H1 (cell line): ENCODE results near the gene BRD1.

ENCODE experiments used
- CREB1 ChIP-seq: IDR thresholded peaks from 2 replicates; pipeline ENCODE4 v1.6.1; 2012; ENCODE audit warnings: inconsistent platforms
- POLR2AphosphoS5 ChIP-seq: IDR thresholded peaks from 2 replicates; pipeline ENCODE4 v1.6.1; 2011; ENCODE audit warnings: low read depth, low read length
- RAD21 ChIP-seq, 2 experiments: IDR thresholded peaks in 1 of 2; conservative IDR thresholded peaks in 1 of 2; 2 replicates each; pipeline ENCODE4 v1.6.1; 2011; ENCODE audit warnings: low read depth in 2 of 2, low read length in 2 of 2, improper control_type of control experiment in 1 of 2, inconsistent platforms in 1 of 2, mild to moderate bottlenecking in 1 of 2, moderate library complexity in 1 of 2
- SIN3A ChIP-seq, 2 experiments: IDR thresholded peaks in 1 of 2; conservative IDR thresholded peaks in 1 of 2; 2 replicates each; pipeline ENCODE4 v1.6.1; 2011 to 2012; ENCODE audit warnings: low read length in 2 of 2, improper control_type of control experiment in 1 of 2, low read depth in 1 of 2, mild to moderate bottlenecking in 1 of 2
- TF ChIP-seq, protein P1 (sequence below), 3 experiments: IDR thresholded peaks; 1 replicate in 2 of 3; 2 replicates in 1 of 3; pipeline versions ENCODE4 v1.5.1 to v1.6.1; 2011; ENCODE audit warnings: low read length in 3 of 3, mild to moderate bottlenecking in 3 of 3, inconsistent platforms in 2 of 3, low read depth in 1 of 3, moderate library complexity in 1 of 3; ENCODE audit not compliant: insufficient read depth in 1 of 3; ENCODE audit errors: control extremely low read depth in 1 of 3

DNA sequence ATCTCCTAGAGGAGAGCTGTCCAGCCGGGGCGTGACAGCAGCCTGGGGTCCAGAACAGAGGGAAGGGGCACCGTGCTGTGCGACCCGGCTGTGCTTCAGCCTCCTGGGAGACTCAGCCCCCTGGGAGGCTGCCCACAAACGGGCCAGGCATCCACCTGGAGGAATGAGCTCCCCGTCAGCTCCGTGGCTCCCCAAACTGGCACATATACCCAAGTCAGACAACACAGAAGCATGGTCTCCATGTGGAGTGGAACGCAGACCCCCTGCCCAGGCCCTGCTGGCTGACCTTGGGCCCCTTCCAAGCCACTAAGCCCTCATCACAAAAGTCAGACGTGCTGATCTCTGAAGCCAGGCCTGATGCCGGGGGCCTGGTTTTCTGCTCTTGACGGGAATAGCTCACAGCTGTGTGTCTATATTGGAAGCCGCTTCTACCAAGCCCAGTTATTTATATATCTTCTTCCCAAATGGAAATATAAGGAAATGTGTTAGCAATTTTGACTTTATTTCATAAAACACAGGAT is 91.7 kb downstream of the BRD1 start:
- no peak for TF ChIP-seq RAD21 (IDR thresholded peaks at IDR 0.05 in 1 of 2, conservative IDR thresholded peaks at IDR 0.05 in 1 of 2; ENCODE audit: low read depth in 2 of 2, low read length in 2 of 2)
- TF ChIP-seq, protein P1, sequence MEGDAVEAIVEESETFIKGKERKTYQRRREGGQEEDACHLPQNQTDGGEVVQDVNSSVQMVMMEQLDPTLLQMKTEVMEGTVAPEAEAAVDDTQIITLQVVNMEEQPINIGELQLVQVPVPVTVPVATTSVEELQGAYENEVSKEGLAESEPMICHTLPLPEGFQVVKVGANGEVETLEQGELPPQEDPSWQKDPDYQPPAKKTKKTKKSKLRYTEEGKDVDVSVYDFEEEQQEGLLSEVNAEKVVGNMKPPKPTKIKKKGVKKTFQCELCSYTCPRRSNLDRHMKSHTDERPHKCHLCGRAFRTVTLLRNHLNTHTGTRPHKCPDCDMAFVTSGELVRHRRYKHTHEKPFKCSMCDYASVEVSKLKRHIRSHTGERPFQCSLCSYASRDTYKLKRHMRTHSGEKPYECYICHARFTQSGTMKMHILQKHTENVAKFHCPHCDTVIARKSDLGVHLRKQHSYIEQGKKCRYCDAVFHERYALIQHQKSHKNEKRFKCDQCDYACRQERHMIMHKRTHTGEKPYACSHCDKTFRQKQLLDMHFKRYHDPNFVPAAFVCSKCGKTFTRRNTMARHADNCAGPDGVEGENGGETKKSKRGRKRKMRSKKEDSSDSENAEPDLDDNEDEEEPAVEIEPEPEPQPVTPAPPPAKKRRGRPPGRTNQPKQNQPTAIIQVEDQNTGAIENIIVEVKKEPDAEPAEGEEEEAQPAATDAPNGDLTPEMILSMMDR (IDR thresholded peaks at IDR 0.05; ENCODE audit: control extremely low read depth in 1 of 3, insufficient read depth in 1 of 3, low read depth in 1 of 3, low read length in 3 of 3), result no peak
- TF ChIP-seq CREB1, result no peak
- TF ChIP-seq POLR2AphosphoS5, result no peak
- no peak for TF ChIP-seq SIN3A (conservative IDR thresholded peaks at IDR 0.05 in 1 of 2, IDR thresholded peaks at IDR 0.05 in 1 of 2; ENCODE audit: low read depth in 1 of 2, low read length in 2 of 2)
